Left lobe of liver (tissue), 2 donors: ENCODE data around the gene RAB43. TPM values are rescaled to one million over a fixed set of nuclear protein-coding genes. Genes with fewer than 3 reads are reported as not detected.
"Not testable (repeated sequence)": the region's sequence is repeated elsewhere in the genome, so short reads cannot be mapped to it uniquely, and the experiment has no call there.

ENCODE experiments used
- ATAC-seq: fragments of 200-7000 bp; cut with Tn5 transposase; one replicate; pipeline ENCODE4 v1.9.1; 2020; ENCODE audit warnings: mild to moderate bottlenecking, moderate library complexity
- DNase-seq: peaks from one replicate; pipeline ENCODE4 v3.0.0-alpha.2; 2020; ENCODE audit warnings: low spot score
- total RNA-seq: library from RNA; stranded (reverse); gene quantifications from one replicate; pipeline ENCODE4 v1.2.1, GENCODE V29; 2021
- donor health status: DM: no; HTN: no; CAD: no; lungs with moderate emphysema.
- donor health status: DM: no; HTN: yes; CAD: no.

The RAB43 gene
- total RNA-seq, 1 donor from 2014 or later, result 38.1 TPM

GRCh38 chr3:129100274-129100673 is 21.3 kb downstream of the RAB43 start:
- DNase-seq (no peak), ATAC-seq (no peak)

GRCh38 chr3:129095285-129095684 is 26.3 kb downstream of the RAB43 start:
- no peak for DNase-seq
- no peak for ATAC-seq

DNA sequence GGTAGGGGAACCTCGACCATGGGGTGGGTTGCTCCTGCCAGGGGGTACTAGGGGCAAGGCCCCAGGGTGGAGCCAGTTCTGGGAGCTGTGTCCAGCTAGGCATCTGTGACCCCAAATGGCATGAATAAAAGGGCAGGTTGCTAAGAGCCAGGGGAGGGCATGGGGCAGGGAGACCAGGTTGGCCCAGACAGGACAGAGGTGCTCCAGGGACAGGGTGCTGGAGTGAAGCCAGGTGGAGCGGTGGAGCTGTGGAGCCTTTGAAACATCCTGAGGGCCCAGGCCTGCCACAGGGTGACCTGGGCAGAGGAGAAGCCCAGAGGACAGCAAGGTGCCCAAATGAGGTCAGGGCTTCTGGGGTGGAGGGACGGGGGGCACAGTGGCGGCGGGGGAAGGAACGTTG is 33.3 kb downstream of the RAB43 start:
- DNase-seq, result not testable (repeated sequence)
- peak; percentile 73 for ATAC-seq

DNA sequence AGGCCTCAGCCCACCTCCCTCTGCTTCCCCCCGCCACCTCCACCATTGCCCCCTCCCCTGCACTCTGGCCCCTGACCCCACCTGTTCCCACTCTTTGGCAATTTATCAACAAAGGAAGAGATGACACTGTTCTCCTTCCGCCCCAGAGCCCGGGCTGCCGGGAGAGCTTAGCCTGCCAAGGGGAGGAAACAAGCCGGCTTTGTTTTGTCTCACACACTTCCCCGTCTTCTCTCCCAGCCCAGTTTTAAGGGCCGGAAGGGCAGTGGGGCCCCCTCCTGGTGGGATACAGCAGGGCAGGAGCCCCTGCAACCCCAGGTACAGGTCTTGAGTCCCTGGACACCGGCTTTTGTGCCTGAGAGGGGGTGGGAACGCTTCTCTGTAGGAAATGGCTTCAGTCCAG is 33.7 kb downstream of the RAB43 start:
- DNase-seq, result not testable (repeated sequence)

GRCh38 chr3:129087138-129087702 is 34.4 kb downstream of the RAB43 start:
- no peak for DNase-seq

More for the DNA sequence above, 33.7 kb downstream of the RAB43 start:
- ATAC-seq, result peak; percentile 55

GRCh38 chr3:129085818-129086217 is 35.8 kb downstream of the RAB43 start:
- no peak for DNase-seq
- no peak for ATAC-seq

More at GRCh38 chr3:129087138-129087702, 34.4 kb downstream of the RAB43 start:
- no peak for ATAC-seq

DNA sequence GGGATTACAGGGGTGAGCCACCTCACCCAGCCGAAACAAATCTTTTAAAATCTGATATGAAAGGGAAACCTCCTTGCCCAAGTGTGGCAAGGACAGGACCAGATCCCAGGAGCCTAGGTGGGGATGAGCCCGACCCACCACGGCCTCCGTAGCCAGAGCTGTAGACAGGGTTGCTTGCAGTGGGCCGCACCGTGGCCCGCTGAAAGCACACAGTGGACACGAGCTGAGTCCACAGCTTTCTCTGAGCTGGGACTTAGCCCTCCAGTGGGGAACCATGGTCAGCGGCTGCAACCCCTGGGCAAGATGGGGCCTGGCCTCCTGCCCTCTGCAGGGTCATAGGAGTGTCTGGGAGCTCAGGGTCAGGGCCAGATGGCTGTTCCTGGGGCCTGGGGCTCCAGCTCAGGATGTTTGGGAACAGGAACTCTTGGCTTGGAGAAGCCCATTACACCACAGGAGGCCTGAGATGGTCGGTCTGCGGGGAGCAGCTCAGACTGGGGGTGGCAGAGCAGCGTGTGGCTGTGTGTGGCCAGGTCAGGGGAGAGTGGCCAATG is 36.4 kb downstream of the RAB43 start:
- ATAC-seq (no peak), DNase-seq (no peak)

DNA sequence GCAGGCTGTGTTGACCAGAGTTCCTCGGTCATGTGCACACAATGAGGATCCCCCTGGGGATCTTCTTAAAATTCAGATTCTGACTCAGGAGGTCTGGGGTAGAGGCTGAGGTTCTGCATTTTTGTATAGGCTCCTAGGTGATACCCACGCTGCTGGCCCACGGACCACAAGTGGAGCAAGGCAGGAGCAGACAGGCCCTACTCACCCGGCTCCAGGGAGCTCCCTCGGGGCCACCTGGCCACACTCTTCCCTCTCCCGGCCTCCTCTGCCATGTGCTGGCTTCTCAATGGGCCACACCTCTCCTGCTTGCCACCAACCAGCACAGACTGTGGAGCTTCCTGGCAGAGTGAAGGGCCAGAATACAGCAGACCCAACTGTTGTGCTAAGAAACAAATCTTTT is 37.1 kb downstream of the RAB43 start:
- no peak for DNase-seq
- no peak for ATAC-seq

GRCh38 chr3:129082026-129082425 is 39.6 kb downstream of the RAB43 start:
- ATAC-seq (no peak), DNase-seq (no peak)

- no peak for DNase-seq
- ATAC-seq, result no peak
Measured at GRCh38 chr3:129081503-129081902, 40.1 kb downstream of the RAB43 start.

GRCh38 chr3:129078510-129078909 is 43.1 kb downstream of the RAB43 start:
- ATAC-seq (no peak), DNase-seq (no peak)

DNA sequence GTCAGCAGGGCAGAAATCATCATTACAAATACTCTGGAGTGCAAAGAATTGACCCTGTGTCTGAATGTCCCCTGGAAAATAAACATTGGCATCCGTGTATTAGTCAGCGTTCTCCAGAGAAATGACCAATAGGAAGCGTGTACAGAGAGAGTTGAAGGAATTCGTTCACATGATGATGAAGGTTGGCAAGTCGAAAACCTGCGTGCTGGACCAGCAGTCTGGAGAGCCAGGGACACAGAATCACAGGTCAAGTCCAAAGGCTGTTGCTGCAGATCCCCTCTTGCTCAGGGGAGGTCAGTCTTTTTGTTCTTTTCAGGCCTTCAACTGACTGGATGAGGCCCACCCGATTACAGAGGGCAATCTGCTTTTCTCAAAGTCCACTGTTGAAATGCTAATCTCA is 44.4 kb downstream of the RAB43 start:
- ATAC-seq, result peak; percentile 80
- DNase-seq, result no peak

DNA sequence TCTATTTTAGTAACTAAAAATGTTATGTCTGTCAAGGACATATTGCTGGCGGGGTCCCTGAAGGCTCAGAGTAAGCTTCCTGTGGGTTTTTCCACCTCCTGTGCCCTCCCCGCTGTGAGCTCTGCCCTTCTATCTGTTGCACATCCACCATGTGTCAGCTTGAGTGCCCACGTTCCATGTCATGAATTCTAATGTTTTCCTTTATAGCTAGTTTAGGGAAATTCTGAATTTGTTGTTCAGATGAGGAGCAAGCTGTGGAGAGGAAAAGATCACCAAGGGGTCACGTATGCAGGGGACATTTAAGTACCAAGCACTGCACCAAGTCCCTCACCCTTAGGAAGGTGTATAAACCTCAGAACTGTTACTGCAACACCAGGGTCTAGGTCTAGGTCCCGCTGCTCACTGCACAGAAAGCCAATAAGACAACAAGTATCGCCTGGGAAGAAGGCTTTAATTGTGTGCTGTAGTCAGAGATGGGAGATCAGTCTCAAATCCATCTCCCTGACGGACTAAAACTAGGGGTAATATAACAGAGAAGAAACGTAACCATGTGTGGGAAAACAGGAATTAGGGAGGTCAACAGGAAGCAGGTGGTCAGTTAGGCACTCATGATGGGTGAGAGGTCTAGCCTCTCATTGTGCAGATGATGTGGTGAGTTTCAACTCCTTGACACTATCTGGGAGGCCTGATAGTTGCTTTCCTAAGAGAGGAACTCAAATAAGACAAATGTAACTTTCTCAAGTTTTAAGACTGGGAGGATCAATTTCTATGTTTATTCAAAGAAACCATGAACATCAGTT is 51.3 kb downstream of the RAB43 start:
- DNase-seq, result no peak

DNA sequence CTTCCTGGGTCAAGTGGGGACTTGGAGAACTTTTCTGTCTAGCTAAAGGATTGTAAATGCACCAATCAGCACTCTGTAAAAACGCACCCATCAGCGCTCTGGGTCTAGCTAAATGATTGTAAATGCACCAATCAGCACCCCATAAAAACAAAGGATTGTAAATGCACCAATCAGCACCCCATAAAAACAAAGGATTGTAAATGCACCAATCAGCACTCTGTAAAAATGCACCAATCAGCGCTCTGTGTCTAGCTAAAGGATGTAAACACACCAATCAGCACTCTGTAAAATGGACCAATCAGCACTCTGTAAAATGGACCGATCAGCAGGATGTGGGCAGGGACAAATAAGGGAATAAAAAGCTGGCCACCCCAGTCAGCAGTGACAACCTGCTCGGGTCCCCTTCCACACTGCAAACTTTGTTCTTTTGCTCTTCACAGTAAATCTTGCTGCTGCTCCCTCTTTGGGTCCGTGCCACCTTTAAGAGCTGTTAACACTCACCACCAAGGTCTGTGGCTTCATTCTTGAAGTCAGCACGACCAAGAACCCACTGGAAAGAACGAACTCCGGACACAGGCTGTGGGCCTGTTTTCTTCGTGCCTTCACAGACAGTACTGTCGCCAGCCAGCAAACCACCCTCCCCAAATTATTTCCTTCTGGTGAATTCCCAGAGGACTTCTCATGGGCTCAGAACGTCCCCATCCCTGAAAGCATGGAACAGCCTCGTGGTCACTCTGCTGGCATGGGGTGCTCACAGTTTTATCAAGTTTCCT is 52.1 kb downstream of the RAB43 start:
- not testable (repeated sequence) for ATAC-seq, DNase-seq

More for the DNA sequence above, 51.3 kb downstream of the RAB43 start:
- ATAC-seq, result no peak

- ATAC-seq, result peak; percentile 62
Measured at GRCh38 chr3:129068291-129068886, 53.2 kb downstream of the RAB43 start.

DNA sequence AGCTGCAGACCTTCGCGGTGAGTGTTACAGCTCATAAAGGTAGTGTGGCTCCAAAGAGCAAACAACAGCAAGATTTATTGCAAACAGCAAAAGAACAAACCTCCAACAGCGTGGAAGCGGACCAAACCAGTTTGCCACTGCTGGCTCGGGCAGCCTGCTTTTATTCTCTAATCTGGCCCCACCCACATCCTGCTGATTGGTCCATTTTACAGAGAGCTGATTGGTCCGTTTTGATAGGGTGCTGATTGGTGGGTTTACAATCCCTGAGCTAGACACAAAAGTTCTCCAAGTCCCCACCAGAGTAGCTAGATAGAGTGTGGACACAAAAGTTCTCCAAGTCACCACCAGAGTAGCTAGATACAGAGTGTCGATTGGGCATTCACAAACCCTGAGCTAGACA is 53.9 kb downstream of the RAB43 start:
- not testable (repeated sequence) for DNase-seq, ATAC-seq

More at GRCh38 chr3:129068291-129068886, 53.2 kb downstream of the RAB43 start:
- DNase-seq, result no peak

GRCh38 chr3:129065720-129066073 is 55.9 kb downstream of the RAB43 start:
- no peak for ATAC-seq
- DNase-seq, result no peak

- DNase-seq (no peak), ATAC-seq (no peak)
Measured at GRCh38 chr3:129065016-129065719, 56.4 kb downstream of the RAB43 start.

- no peak for DNase-seq
- no peak for ATAC-seq
Measured at GRCh38 chr3:129063841-129064482, 57.6 kb downstream of the RAB43 start.
